IMR-90 (cell line): ENCODE measurements around the gene CTIF. TPM values are rescaled to one million over a fixed set of nuclear protein-coding genes. Genes with fewer than 3 reads are reported as not detected.

ENCODE experiments used
- ATAC-seq: fragments of 200-7000 bp; cut with Tn5 transposase; 2 replicates; pipeline ENCODE4 v1.9.1; 2020; ENCODE audit warnings: low read depth, mild to moderate bottlenecking, moderate library complexity
- BruUV-seq: library from RNA; stranded (reverse); fragments of 400-500 nt; replicated peaks from 2 replicates; lab custom pipeline; 2021; lab: Mats Ljungman, UMichigan
- CTCF ChIA-PET: fragments of 300-600 bp; formaldehyde crosslinking; extraction: SDS; loops from one replicate; lab custom pipeline; 2021; ENCODE audit warnings: antibody characterized with exemption; lab: Yijun Ruan, JAX
- POLR2A ChIA-PET: fragments of 300-600 bp; sonication (Branson Sonifier 250); formaldehyde crosslinking; loops from one replicate; lab custom pipeline; 2022; ENCODE audit warnings: antibody characterized with exemption; ENCODE audit not compliant: unreplicated experiment; lab: Charles Lee
- DNase-seq: peaks from one replicate; pipeline ENCODE4 v3.0.0; 2013
- H2AFZ ChIP-seq: replicated peaks from 2 replicates; pipeline ENCODE3; 2013; ENCODE audit warnings: low read length, mild to moderate bottlenecking; ENCODE audit not compliant: poor library complexity
- H2AK5ac ChIP-seq: 2 replicates; pipeline ENCODE4 v1.6.1; 2013; ENCODE audit warnings: low read depth, low read length, inconsistent platforms
- H2AK9ac ChIP-seq: replicated peaks from 2 replicates; pipeline ENCODE3; 2013; ENCODE audit warnings: mild to moderate bottlenecking, low read depth, low read length, moderate library complexity; ENCODE audit not compliant: poor library complexity
- H2BK120ac ChIP-seq: 2 replicates; pipeline ENCODE4 v1.6.1; 2013; ENCODE audit warnings: low read depth, low read length, inconsistent platforms
- H2BK15ac ChIP-seq: 3 replicates; pipeline ENCODE4 v1.6.1; 2013; ENCODE audit warnings: low read depth, low read length, inconsistent platforms
- H2BK20ac ChIP-seq: 2 replicates; pipeline ENCODE4 v1.6.1; 2013; ENCODE audit warnings: low read depth, mild to moderate bottlenecking, inconsistent platforms, low read length, moderate library complexity
- H2BK5ac ChIP-seq: 2 replicates; pipeline ENCODE4 v1.6.1; 2013; ENCODE audit warnings: mild to moderate bottlenecking, low read depth, low read length, inconsistent platforms; ENCODE audit not compliant: poor library complexity, severe bottlenecking
- H3K14ac ChIP-seq: replicated peaks from 2 replicates; pipeline ENCODE4 v1.6.1; 2013; ENCODE audit warnings: low read depth, low read length, inconsistent platforms
- H3K18ac ChIP-seq: 2 replicates; pipeline ENCODE4 v1.6.1; 2013; ENCODE audit warnings: low read depth, low read length, control low read depth
- H3K23ac ChIP-seq: 2 replicates; pipeline ENCODE4 v1.6.1; 2013; ENCODE audit warnings: low read depth, low read length, inconsistent platforms
- H3K27ac ChIP-seq: 2 replicates; pipeline ENCODE4 v1.5.1; 2013; ENCODE audit warnings: mild to moderate bottlenecking, control low read depth, low read length; ENCODE audit not compliant: insufficient read depth
- H3K27me3 ChIP-seq: 2 replicates; pipeline ENCODE4 v1.6.1; 2013; ENCODE audit warnings: low read length; ENCODE audit not compliant: control insufficient read depth, insufficient read depth
- H3K36me3 ChIP-seq: 2 replicates; pipeline ENCODE4 v1.6.1; 2013; ENCODE audit warnings: low read length, mixed read lengths; ENCODE audit not compliant: control insufficient read depth, insufficient read depth
- H3K4ac ChIP-seq: 2 replicates; pipeline ENCODE4 v1.6.1; 2013; ENCODE audit warnings: low read depth, low read length, inconsistent platforms
- H3K4me1 ChIP-seq: 2 replicates; pipeline ENCODE4 v1.6.1; 2013; ENCODE audit warnings: low read length, mixed read lengths; ENCODE audit not compliant: control insufficient read depth, insufficient read depth
- H3K4me2 ChIP-seq: 2 replicates; pipeline ENCODE4 v1.6.1; 2013; ENCODE audit warnings: low read depth, mild to moderate bottlenecking, control low read depth, low read length, moderate library complexity
- H3K4me3 ChIP-seq: 2 replicates; pipeline ENCODE4 v1.5.1; 2013; ENCODE audit warnings: low read depth, mild to moderate bottlenecking, control low read depth, low read length, moderate library complexity; ENCODE audit not compliant: insufficient read depth
- H3K56ac ChIP-seq: 2 replicates; pipeline ENCODE4 v1.6.1; 2013; ENCODE audit warnings: low read length, inconsistent platforms; ENCODE audit not compliant: insufficient read depth; ENCODE audit errors: extremely low read depth
- H3K79me1 ChIP-seq, 2 experiments: 2 replicates each; pipeline ENCODE4 v1.6.1; 2013; ENCODE audit warnings: low read length in 2 of 2, inconsistent platforms in 1 of 2, low read depth in 1 of 2
- H3K9ac ChIP-seq: 2 replicates; pipeline ENCODE4 v1.6.1; 2013; ENCODE audit warnings: low read depth, low read length, control low read depth
- H3K9me1 ChIP-seq: 2 replicates; pipeline ENCODE4 v1.6.1; 2013; ENCODE audit warnings: low read length, inconsistent platforms; ENCODE audit not compliant: insufficient read depth
- H3K9me3 ChIP-seq: 2 replicates; pipeline ENCODE4 v1.6.1; 2013; ENCODE audit warnings: low read length; ENCODE audit not compliant: control insufficient read depth, insufficient read depth
- H4K20me1 ChIP-seq: 2 replicates; pipeline ENCODE4 v1.6.1; 2013; ENCODE audit warnings: low read length, inconsistent platforms; ENCODE audit not compliant: insufficient read depth
- H4K5ac ChIP-seq: 2 replicates; pipeline ENCODE4 v1.6.1; 2013; ENCODE audit warnings: mild to moderate bottlenecking, low read depth, low read length, control low read depth
- H4K8ac ChIP-seq, 2 experiments: 2 replicates each; pipeline ENCODE4 v1.6.1; 2013; ENCODE audit warnings: low read depth in 2 of 2, low read length in 2 of 2, control low read depth in 1 of 2, inconsistent platforms in 1 of 2
- H4K91ac ChIP-seq: 2 replicates; pipeline ENCODE4 v1.6.1; 2013; ENCODE audit warnings: low read depth, low read length, inconsistent platforms; ENCODE audit not compliant: insufficient read depth
- BHLHE40 ChIP-seq: fragments of 150-350 bp; IDR thresholded peaks from 2 replicates; pipeline ENCODE4 v1.6.1; 2016; ENCODE audit warnings: mild to moderate bottlenecking, low read depth, low read length
- CEBPB ChIP-seq: IDR thresholded peaks from 2 replicates; pipeline ENCODE4 v1.6.1; 2012; ENCODE audit warnings: low read depth, low read length, improper control_type of control experiment
- CHD1 ChIP-seq: IDR thresholded peaks from 2 replicates; pipeline ENCODE4 v1.6.1; 2012; ENCODE audit warnings: low read depth, low read length, improper control_type of control experiment
- CTCF ChIP-seq: conservative IDR thresholded peaks from 2 replicates; pipeline ENCODE4 v1.5.1; 2012; ENCODE audit warnings: mild to moderate bottlenecking, low read depth, low read length, improper control_type of control experiment
- FOS ChIP-seq: fragments of 150-350 bp; IDR thresholded peaks from 2 replicates; pipeline ENCODE4 v1.6.1; 2016; ENCODE audit warnings: low read depth, low read length
- MAFK ChIP-seq: IDR thresholded peaks from 2 replicates; pipeline ENCODE4 v1.6.1; 2012; ENCODE audit warnings: low read depth, low read length, improper control_type of control experiment
- MAZ ChIP-seq: IDR thresholded peaks from 2 replicates; pipeline ENCODE4 v1.6.1; 2012; ENCODE audit warnings: low read depth, mild to moderate bottlenecking, low read length, improper control_type of control experiment, moderate library complexity, borderline replicate concordance
- MXI1 ChIP-seq: IDR thresholded peaks from 2 replicates; pipeline ENCODE4 v1.6.1; 2012; ENCODE audit warnings: low read depth, mild to moderate bottlenecking, low read length, moderate library complexity, borderline replicate concordance
- NFE2L2 ChIP-seq: fragments of 150-350 bp; IDR thresholded peaks from 2 replicates; pipeline ENCODE4 v1.6.1; 2016; ENCODE audit warnings: low read depth, mild to moderate bottlenecking, low read length
- POLR2A ChIP-seq: IDR thresholded peaks from 2 replicates; pipeline ENCODE4 v1.6.1; 2012; ENCODE audit warnings: mild to moderate bottlenecking, low read depth, low read length
- RAD21 ChIP-seq: IDR thresholded peaks from 2 replicates; pipeline ENCODE4 v1.6.1; 2012; ENCODE audit warnings: low read length, improper control_type of control experiment
- RCOR1 ChIP-seq: IDR thresholded peaks from 2 replicates; pipeline ENCODE4 v1.6.1; 2012; ENCODE audit warnings: mild to moderate bottlenecking, low read length, improper control_type of control experiment; ENCODE audit not compliant: insufficient replicate concordance
- RFX5 ChIP-seq: IDR thresholded peaks from 2 replicates; pipeline ENCODE4 v1.8.0; 2012; ENCODE audit warnings: low read depth, mild to moderate bottlenecking, low read length, moderate library complexity
- SMC3 ChIP-seq: fragments of 150-350 bp; IDR thresholded peaks from 2 replicates; pipeline ENCODE4 v1.6.1; 2016; ENCODE audit warnings: low read depth, mild to moderate bottlenecking, antibody characterized with exemption, low read length, moderate library complexity
- USF2 ChIP-seq: fragments of 150-350 bp; IDR thresholded peaks from 2 replicates; pipeline ENCODE4 v1.6.1; 2017; ENCODE audit warnings: mild to moderate bottlenecking, antibody characterized with exemption, low read length, low read depth
- WGBS, 2 experiments: methylation state at CpG; one replicate each; pipeline versions ENCODE4 v1.1.5 to v1.1.7; 2013; ENCODE audit warnings: missing lambda C conversion rate in 2 of 2; ENCODE audit not compliant: insufficient read length in 1 of 2; ENCODE audit errors: extremely low coverage in 2 of 2; 5-methylcytosine and 5-hydroxymethylcytosine counted together
- dilution Hi-C: fragments of 300-500 bp; cut with HindIII; formaldehyde crosslinking; loops from one replicate; pipeline ENCODE4 v1.14.3; 2018; ENCODE audit warnings: low sequenced_read_pairs; ENCODE audit not compliant: unreplicated experiment
- in situ Hi-C: fragments of 300-500 bp; cut with MboI; formaldehyde crosslinking; loops from 3 replicates; pipeline ENCODE4 v1.14.3; 2019; ENCODE audit warnings: low sequenced_read_pairs, inconsistent platforms, mixed read lengths
- intact Hi-C: fragments of 100-400 bp; cut with micrococcal nuclease; formaldehyde crosslinking; loops from 2 replicates; pipeline ENCODE4 v1.10.0; 2022
- polyA plus RNA-seq, 3 experiments: library from polyadenylated mRNA; depleted of rRNA; stranded (reverse); fragments of >200 nt; gene quantifications; 2 replicates each; pipeline ENCODE4 v1.2.3, GENCODE V29; 2012; ENCODE audit warnings: low replicate concordance in 1 of 3
- total RNA-seq: library from RNA; depleted of rRNA; stranded (reverse); fragments of >200 nt; gene quantifications from 2 replicates; pipeline ENCODE4 v1.2.3, GENCODE V29; 2012
- TF ChIP-seq, protein P1 (sequence below): fragments of 150-350 bp; IDR thresholded peaks from 2 replicates; pipeline ENCODE4 v1.6.1; 2016; ENCODE audit warnings: low read depth, mild to moderate bottlenecking, low read length, moderate library complexity, borderline replicate concordance

Gene CTIF
- total and polyA plus RNA-seq, 2 of the 4 experiments (the other 2 are of a cell fraction) = 25.1 to 57.0 TPM

GRCh38 chr18:48753691-48754090 is 214.9 kb downstream of the CTIF start:
- Histone ChIP-seq H4K5ac (no peak overlapping the region), H3K14ac (no peak overlapping the region)

More at GRCh38 chr18:48753691-48754090, 214.9 kb downstream of the CTIF start:
- intact Hi-C loops = no loop called here
- Histone ChIP-seq H3K9me3 (no peaks in the 10 kb centered on the region), H2AFZ (no peak overlapping the region), H3K27me3 (no peaks in the 10 kb centered on the region), H3K18ac (no peak overlapping the region), H3K4me2 (no peak overlapping the region), H3K9ac (no peak overlapping the region), H2AK9ac (no peak overlapping the region), H4K20me1 (peaks cover 46% of the 10 kb centered on the region), H3K9me1 (peaks cover 33% of the 10 kb centered on the region; the same call in 1 of the 2 replicates), H3K23ac (no peak overlapping the region), H3K56ac (no peak overlapping the region), H3K4ac (no peak overlapping the region), H2BK15ac (no peak overlapping the region), H4K8ac (no peak overlapping the region), H2BK5ac (no peak overlapping the region), H3K36me3 (peaks cover 20% of the 10 kb centered on the region), H2AK5ac (no peak overlapping the region), H3K4me3 (no peak overlapping the region), H3K79me1 (peaks cover 43 to 80% of the 10 kb centered on the region in 2 experiments), H2BK120ac (no peak overlapping the region), H3K27ac (no peak overlapping the region), H4K91ac (no peak overlapping the region), H2BK20ac (no peak overlapping the region), H3K4me1 (peaks cover 5% of the 10 kb centered on the region)
- ATAC-seq (no peak), DNase-seq (no peak)
- TF ChIP-seq RCOR1 (no peak), POLR2A (no peak), CEBPB (no peak), FOS (no peak), CHD1 (no peak), SMC3 (no peak), MAZ (no peak), NFE2L2 (no peak), USF2 (no peak), RAD21 (no peak), CTCF (no peak), BHLHE40 (no peak), MXI1 (no peak), MAFK (no peak), RFX5 (no peak)
- TF ChIP-seq, protein P1, sequence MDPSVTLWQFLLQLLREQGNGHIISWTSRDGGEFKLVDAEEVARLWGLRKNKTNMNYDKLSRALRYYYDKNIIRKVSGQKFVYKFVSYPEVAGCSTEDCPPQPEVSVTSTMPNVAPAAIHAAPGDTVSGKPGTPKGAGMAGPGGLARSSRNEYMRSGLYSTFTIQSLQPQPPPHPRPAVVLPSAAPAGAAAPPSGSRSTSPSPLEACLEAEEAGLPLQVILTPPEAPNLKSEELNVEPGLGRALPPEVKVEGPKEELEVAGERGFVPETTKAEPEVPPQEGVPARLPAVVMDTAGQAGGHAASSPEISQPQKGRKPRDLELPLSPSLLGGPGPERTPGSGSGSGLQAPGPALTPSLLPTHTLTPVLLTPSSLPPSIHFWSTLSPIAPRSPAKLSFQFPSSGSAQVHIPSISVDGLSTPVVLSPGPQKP = no peak
- ChIA-PET POLR2A (no interaction called here), CTCF (no interaction called here)
- in situ Hi-C loops = no loop called here
- 98% methylated on average over 7 of the region's 11 CpGs; no CpG with 5 or more reads in 1 of the 2 experiments for WGBS, 2 experiments
- dilution Hi-C loops = no loop called here
- no TSS peak for BruUV-seq
